T-cell (primary cell): ENCODE data around the gene CIROP. TPM values are rescaled to one million over a fixed set of nuclear protein-coding genes. Genes with fewer than 3 reads are reported as not detected.

Experiments
- ATAC-seq, 4 experiments: fragments of 200-7000 bp in 3 of 4; fragments of 150-1000 bp in 1 of 4; cut with Tn5 transposase; replicated peaks in 1 of 4; 1 replicate in 3 of 4; 2 replicates in 1 of 4; pipeline ENCODE4 v1.10.0; 2021; ENCODE audit warnings: moderate library complexity in 3 of 4, mild to moderate bottlenecking in 2 of 4, moderate number of reproducible peaks in 1 of 4
- CTCF ChIA-PET, 2 donors: fragments of 300-600 bp; sonication (Branson Sonifier 250); formaldehyde crosslinking; loops; one replicate each; lab custom pipeline; 2022; ENCODE audit warnings: antibody characterized with exemption in 2 of 2; lab: Charles Lee
- POLR2A ChIA-PET, 2 donors: fragments of 300-600 bp; sonication (Branson Sonifier 250); formaldehyde crosslinking; loops; one replicate each; lab custom pipeline; 2022; ENCODE audit warnings: antibody characterized with exemption in 2 of 2; lab: Charles Lee
- DNase-seq, 35 experiments: peaks; one replicate each; pipeline versions ENCODE4 v3.0.0 to v3.0.0-alpha.2; 2013 to 2023
- H3K27ac ChIP-seq: one replicate; pipeline ENCODE4 v1.5.1; 2013; ENCODE audit warnings: low read length
- H3K27me3 ChIP-seq, 2 experiments: replicated peaks in 1 of 2; 1 replicate in 1 of 2; 2 replicates in 1 of 2; pipeline versions ENCODE4 v1.6.1 to v1.7.0; 2013; ENCODE audit warnings: low read length in 1 of 2, mixed read lengths in 1 of 2; ENCODE audit not compliant: control insufficient read depth in 2 of 2, insufficient read depth in 2 of 2; ENCODE audit errors: extremely low read depth in 1 of 2
- H3K36me3 ChIP-seq, 2 donors: 1 replicate in 1 of 2; 2 replicates in 1 of 2; pipeline versions ENCODE4 v1.6.1 to v1.7.0; 2013; ENCODE audit warnings: low read length in 1 of 2; ENCODE audit not compliant: control insufficient read depth in 2 of 2, insufficient read depth in 1 of 2; ENCODE audit errors: extremely low read depth in 1 of 2
- H3K4me1 ChIP-seq, 2 experiments: 1 replicate in 1 of 2; 2 replicates in 1 of 2; pipeline versions ENCODE4 v1.6.1 to v1.7.0; 2013; ENCODE audit warnings: low read length in 2 of 2, mixed read lengths in 1 of 2; ENCODE audit not compliant: insufficient read depth in 2 of 2, control insufficient read depth in 1 of 2; ENCODE audit errors: extremely low read depth in 1 of 2
- H3K4me3 ChIP-seq, 2 donors: 1 replicate in 1 of 2; 2 replicates in 1 of 2; pipeline versions ENCODE4 v1.5.1 to v1.7.0; 2013; ENCODE audit warnings: mild to moderate bottlenecking in 2 of 2, low read length in 1 of 2, moderate library complexity in 1 of 2; ENCODE audit not compliant: control insufficient read depth in 1 of 2; ENCODE audit errors: extremely low read depth in 1 of 2
- H3K9me3 ChIP-seq: 2 replicates; pipeline ENCODE4 v1.7.0; 2013
- H3K27ac Mint-ChIP-seq, 2 donors: one replicate each; pipeline ENCODE4 v1.8.0; 2020 to 2021; ENCODE audit warnings: mild to moderate bottlenecking in 2 of 2, mixed read lengths in 2 of 2
- H3K27me3 Mint-ChIP-seq, 2 donors: one replicate each; pipeline ENCODE4 v1.8.0; 2021 to 2022; ENCODE audit warnings: mixed read lengths in 2 of 2
- H3K36me3 Mint-ChIP-seq: one replicate; pipeline ENCODE4 v1.8.0; 2021; ENCODE audit warnings: mixed read lengths
- H3K4me1 Mint-ChIP-seq, 3 donors: one replicate each; pipeline ENCODE4 v1.8.0; 2020 to 2022; ENCODE audit warnings: mixed read lengths in 3 of 3, mild to moderate bottlenecking in 1 of 3
- H3K4me3 Mint-ChIP-seq, 3 donors: one replicate each; pipeline ENCODE4 v1.8.0; 2020 to 2022; ENCODE audit warnings: mild to moderate bottlenecking in 3 of 3, mixed read lengths in 3 of 3, moderate library complexity in 3 of 3
- H3K9me3 Mint-ChIP-seq, 3 donors: one replicate each; pipeline ENCODE4 v1.8.0; 2020 to 2022; ENCODE audit warnings: mixed read lengths in 3 of 3
- WGBS: methylation state at CpG from one replicate; pipeline ENCODE4 v1.1.5; 2013; ENCODE audit warnings: missing lambda C conversion rate; ENCODE audit not compliant: insufficient coverage; 5-methylcytosine and 5-hydroxymethylcytosine counted together
- total RNA-seq, 35 experiments: library from RNA in 6 of 35; stranded (reverse) in 6 of 35; fragments of 120-200 nt in 1 of 35; gene quantifications; one replicate each; pipeline versions ENCODE4 v1.2.1 to v1.2.4 and lab custom pipeline; 2013 to 2026

Gene CIROP
- total RNA-seq, 5 donors from 2014 or later (not counting 1 experiment from before 2014, with no cell fraction given), result not detected

GRCh38 chr14:23093526-23093925, 11.3 kb downstream of the CIROP start:
- WGBS, result 86% methylated on average over 1 of the region's 2 CpGs
- Mint-ChIP-seq H3K4me3 (no peak overlapping the region), H3K9me3 (no peaks in the 10 kb centered on the region), H3K27ac (no peak overlapping the region), H3K4me1 (peaks cover 22 to 58% (median 33%) of the 10 kb centered on the region in 3 donors), H3K27me3 (no peaks in the 10 kb centered on the region), H3K36me3 (peaks cover 39% of the 10 kb centered on the region)
- Histone ChIP-seq H3K27ac (no peak overlapping the region), H3K4me3 (peak overlapping the region; percentile 77 to 91), H3K36me3 (peaks cover 3 to 57% of the 10 kb centered on the region in 2 donors), H3K9me3 (no peaks in the 10 kb centered on the region), H3K4me1 (peaks cover 18 to 23% of the 10 kb centered on the region in 2 experiments), H3K27me3 (no peaks in the 10 kb centered on the region)
- no peak for DNase-seq
- CTCF ChIA-PET, result interaction anchor here in 1 of 2 donors (2.1 to 2.8 kb wide), 4 partner anchors 17 to 28 kb away, joined by 18 to 46 read pairs (median 36); no protein-coding TSS in a partner anchor
- POLR2A ChIA-PET, result interaction anchor here in 1 of 2 donors (1.8 kb wide), 2 partner anchors 22 to 25 kb away, joined by 7 to 9 read pairs; no protein-coding TSS in a partner anchor
- ATAC-seq, result no peak

- H3K4me3 ChIP-seq, result no peak overlapping the region
Measured at GRCh38 chr14:23093104-23093503, 11.7 kb downstream of the CIROP start.

GRCh38 chr14:23091294-23092225, 13.2 kb downstream of the CIROP start:
- no peaks in the 10 kb centered on the region for H3K9me3 Mint-ChIP-seq
- peaks cover 26 to 51% (median 41%) of the 10 kb centered on the region in 3 donors for H3K4me1 Mint-ChIP-seq
- WGBS, result 95% methylated on average over 5 of the region's 12 CpGs
- ChIA-PET POLR2A (interaction anchor here (0.6 to 1.1 kb wide), 3 partner anchors 14 to 1267 kb away, joined by 3 to 6 read pairs (median 3); no protein-coding TSS in a partner anchor), CTCF (interaction anchor here in 1 of 2 donors (0.5 to 2.4 kb wide), 8 partner anchors 10 to 120 kb away, joined by 3 to 11 read pairs (median 6); no protein-coding TSS in a partner anchor)
- H3K27ac ChIP-seq, result no peak overlapping the region
- DNase-seq (no peak), ATAC-seq (no peak)
- H3K36me3 ChIP-seq, result peaks cover 3 to 65% of the 10 kb centered on the region in 2 donors
- no peaks in the 10 kb centered on the region for H3K9me3 ChIP-seq
- peaks cover 34% of the 10 kb centered on the region for H3K36me3 Mint-ChIP-seq
- no peak overlapping the region for H3K4me3 Mint-ChIP-seq
- H3K27ac Mint-ChIP-seq, result no peak overlapping the region
- no peak overlapping the region for H3K4me3 ChIP-seq
- H3K4me1 ChIP-seq, result peaks cover 12 to 13% of the 10 kb centered on the region in 2 experiments
- no peaks in the 10 kb centered on the region for H3K27me3 ChIP-seq
- H3K27me3 Mint-ChIP-seq, result no peaks in the 10 kb centered on the region

More at GRCh38 chr14:23093104-23093503, 11.7 kb downstream of the CIROP start:
- H3K36me3 ChIP-seq, result peaks cover 3 to 57% of the 10 kb centered on the region in 2 donors
- 100% methylated on average over 1 of the region's 2 CpGs for whole genome bisulfite sequencing
- H3K27me3 Mint-ChIP-seq, result no peaks in the 10 kb centered on the region
- ChIA-PET POLR2A (interaction anchor here in 1 of 2 donors (1.1 kb wide), 1 partner anchor 16 kb away, joined by 6 read pairs; no protein-coding TSS in a partner anchor), CTCF (interaction anchor here in 1 of 2 donors (1.0 to 1.5 kb wide), 2 partner anchors 24 to 28 kb away, joined by 4 to 9 read pairs; no protein-coding TSS in a partner anchor)
- no peaks in the 10 kb centered on the region for H3K9me3 ChIP-seq
- H3K4me3 Mint-ChIP-seq, result no peak overlapping the region
- H3K27ac Mint-ChIP-seq, result peak overlapping the region in 1 of 2 donors; percentile 34
- no peak overlapping the region for H3K27ac ChIP-seq
- ATAC-seq, result no peak
- DNase-seq, result no peak
- H3K9me3 Mint-ChIP-seq, result no peaks in the 10 kb centered on the region
- H3K36me3 Mint-ChIP-seq, result peaks cover 35% of the 10 kb centered on the region
- peaks cover 18 to 23% of the 10 kb centered on the region in 2 experiments for H3K4me1 ChIP-seq
- peaks cover 26 to 53% (median 31%) of the 10 kb centered on the region in 3 donors for H3K4me1 Mint-ChIP-seq
- no peaks in the 10 kb centered on the region for H3K27me3 ChIP-seq

- Histone ChIP-seq H3K27ac (no peak overlapping the region), H3K27me3 (no peaks in the 10 kb centered on the region), H3K9me3 (no peaks in the 10 kb centered on the region), H3K4me3 (no peak overlapping the region), H3K36me3 (peaks cover 3 to 78% of the 10 kb centered on the region in 2 donors), H3K4me1 (peaks cover 11 to 12% of the 10 kb centered on the region in 2 experiments)
- Mint-ChIP-seq H3K27ac (no peak overlapping the region), H3K27me3 (no peaks in the 10 kb centered on the region), H3K9me3 (no peaks in the 10 kb centered on the region), H3K4me3 (no peak overlapping the region), H3K4me1 (peaks cover 31 to 59% (median 52%) of the 10 kb centered on the region in 3 donors), H3K36me3 (peaks cover 41% of the 10 kb centered on the region)
- CTCF ChIA-PET, result interaction anchor here (1.1 to 2.4 kb wide), 4 partner anchors 9 to 66 kb away, joined by 3 to 11 read pairs (median 7); no protein-coding TSS in a partner anchor
- ATAC-seq (no peak), DNase-seq (no peak)
- POLR2A ChIA-PET, result interaction anchor here in 1 of 2 donors (0.6 kb wide), 1 partner anchor 9 kb away, joined by 7 read pairs; no protein-coding TSS in a partner anchor
- 100% methylated on average over 1 of the region's 4 CpGs for WGBS
Measured at GRCh38 chr14:23090254-23090636, 14.5 kb downstream of the CIROP start.

GRCh38 chr14:23089498-23090253, 15.1 kb downstream of the CIROP start:
- peaks cover 31 to 60% (median 57%) of the 10 kb centered on the region in 3 donors for H3K4me1 Mint-ChIP-seq
- H3K36me3 Mint-ChIP-seq, result peaks cover 43% of the 10 kb centered on the region
- POLR2A ChIA-PET, result interaction anchor here in 1 of 2 donors (0.5 to 0.6 kb wide), 2 partner anchors 10 to 72 kb away, joined by 4 to 7 read pairs; no protein-coding TSS in a partner anchor
- ATAC-seq, result no peak
- no peaks in the 10 kb centered on the region for H3K27me3 Mint-ChIP-seq
- H3K27me3 ChIP-seq, result no peaks in the 10 kb centered on the region
- no peak overlapping the region for H3K4me3 ChIP-seq
- CTCF ChIA-PET, result interaction anchor here (1.1 to 2.3 kb wide), 3 partner anchors 12 to 66 kb away, joined by 3 to 8 read pairs (median 6); no protein-coding TSS in a partner anchor
- peaks cover 11 to 12% of the 10 kb centered on the region in 2 experiments for H3K4me1 ChIP-seq
- H3K36me3 ChIP-seq, result peaks cover 3 to 83% of the 10 kb centered on the region in 2 donors
- no peaks in the 10 kb centered on the region for H3K9me3 ChIP-seq
- 96% methylated on average over 5 of the region's 12 CpGs for WGBS
- no peaks in the 10 kb centered on the region for H3K9me3 Mint-ChIP-seq
- H3K4me3 Mint-ChIP-seq, result no peak overlapping the region
- H3K27ac Mint-ChIP-seq, result no peak overlapping the region
- DNase-seq, result peak in 1 of 35 experiments; percentile 2
- no peak overlapping the region for H3K27ac ChIP-seq
